CD4-positive, alpha-beta T cell (primary cell): ENCODE data around the gene VPS13D. TPM values are rescaled to one million over a fixed set of nuclear protein-coding genes. Genes with fewer than 3 reads are reported as not detected.

Experiments used
- ATAC-seq: fragments of 200-7000 bp; cut with Tn5 transposase; one replicate; pipeline ENCODE4 v1.10.0; 2022; ENCODE audit warnings: mild to moderate bottlenecking; ENCODE audit not compliant: poor library complexity
- CTCF ChIA-PET: fragments of 350-600 bp; sonication (Branson Sonifier 250); formaldehyde crosslinking; loops from one replicate; lab custom pipeline; 2021; ENCODE audit warnings: antibody characterized with exemption, inconsistent platforms; lab: Charles Lee
- POLR2A ChIA-PET: fragments of 350-600 bp; sonication (Branson Sonifier 250); formaldehyde crosslinking; loops from one replicate; lab custom pipeline; 2021; ENCODE audit warnings: antibody characterized with exemption, inconsistent platforms; lab: Charles Lee
- DNase-seq, 14 experiments: peaks; one replicate each; pipeline ENCODE4 v3.0.0-alpha.2; 2013 to 2020; ENCODE audit warnings: mixed read lengths in 2 of 14
- H3K27ac ChIP-seq, 2 donors: one replicate each; pipeline versions ENCODE4 v1.5.1 to v1.7.0; 2013; ENCODE audit warnings: low read length in 2 of 2, low read depth in 1 of 2, mild to moderate bottlenecking in 1 of 2
- H3K27me3 ChIP-seq, 2 experiments: 1 replicate in 1 of 2; 2 replicates in 1 of 2; pipeline versions ENCODE4 v1.6.1 to v1.7.0; 2013; ENCODE audit warnings: low read length in 2 of 2, control low read depth in 1 of 2, mild to moderate bottlenecking in 1 of 2, moderate library complexity in 1 of 2; ENCODE audit not compliant: insufficient read depth in 2 of 2, control insufficient read depth in 1 of 2
- H3K36me3 ChIP-seq: one replicate; pipeline ENCODE4 v1.6.1; 2013; ENCODE audit warnings: low read length, control low read depth; ENCODE audit not compliant: insufficient read depth
- H3K4me1 ChIP-seq: one replicate; pipeline ENCODE4 v1.6.1; 2013; ENCODE audit warnings: low read length, control low read depth; ENCODE audit not compliant: insufficient read depth
- H3K4me3 ChIP-seq: one replicate; pipeline ENCODE4 v1.5.1; 2013; ENCODE audit warnings: mild to moderate bottlenecking, low read length, moderate library complexity
- H3K9me3 ChIP-seq, 2 experiments: 1 replicate in 1 of 2; 2 replicates in 1 of 2; pipeline versions ENCODE4 v1.6.1 to v1.7.0; 2013; ENCODE audit warnings: low read length in 2 of 2, mild to moderate bottlenecking in 2 of 2, control low read depth in 1 of 2, moderate library complexity in 1 of 2; ENCODE audit not compliant: control insufficient read depth in 1 of 2, insufficient read depth in 1 of 2
- H3K27ac Mint-ChIP-seq: one replicate; pipeline ENCODE4 v1.8.0; 2020; ENCODE audit warnings: mixed read lengths
- H3K27me3 Mint-ChIP-seq: one replicate; pipeline ENCODE4 v1.8.0; 2021; ENCODE audit warnings: mixed read lengths
- H3K36me3 Mint-ChIP-seq: one replicate; pipeline ENCODE4 v1.8.0; 2021; ENCODE audit warnings: low read depth, mixed read lengths
- H3K4me1 Mint-ChIP-seq: one replicate; pipeline ENCODE4 v1.8.0; 2021; ENCODE audit warnings: low read depth, mixed read lengths
- H3K4me3 Mint-ChIP-seq: one replicate; pipeline ENCODE4 v1.8.0; 2020; ENCODE audit warnings: mild to moderate bottlenecking, mixed read lengths
- H3K9me3 Mint-ChIP-seq: one replicate; pipeline ENCODE4 v1.8.0; 2020; ENCODE audit warnings: mixed read lengths
- intact Hi-C, 2 experiments: fragments of 100-400 bp; cut with DNase I in 1 of 2; cut with micrococcal nuclease in 1 of 2; formaldehyde crosslinking; loops; one replicate each; pipeline versions ENCODE4 v1.15.1 to v1.9.0; 2023 to 2025; cut with DNase I, micrococcal nuclease
- total RNA-seq, 174 experiments: library from RNA in 2 of 174; stranded (reverse) in 2 of 174; gene quantifications; one replicate each; pipeline ENCODE4 v1.2.3 and lab custom pipeline; 2021 to 2026
- TF ChIP-seq, protein P1 (sequence below): fragments of 200-600 bp; IDR thresholded peaks from one replicate; pipeline ENCODE4 v1.8.0; 2022; ENCODE audit warnings: antibody characterized with exemption, mild to moderate bottlenecking

VPS13D gene
- total RNA-seq, 2 experiments from 2014 or later, result 63.0 to 67.3 TPM

DNA sequence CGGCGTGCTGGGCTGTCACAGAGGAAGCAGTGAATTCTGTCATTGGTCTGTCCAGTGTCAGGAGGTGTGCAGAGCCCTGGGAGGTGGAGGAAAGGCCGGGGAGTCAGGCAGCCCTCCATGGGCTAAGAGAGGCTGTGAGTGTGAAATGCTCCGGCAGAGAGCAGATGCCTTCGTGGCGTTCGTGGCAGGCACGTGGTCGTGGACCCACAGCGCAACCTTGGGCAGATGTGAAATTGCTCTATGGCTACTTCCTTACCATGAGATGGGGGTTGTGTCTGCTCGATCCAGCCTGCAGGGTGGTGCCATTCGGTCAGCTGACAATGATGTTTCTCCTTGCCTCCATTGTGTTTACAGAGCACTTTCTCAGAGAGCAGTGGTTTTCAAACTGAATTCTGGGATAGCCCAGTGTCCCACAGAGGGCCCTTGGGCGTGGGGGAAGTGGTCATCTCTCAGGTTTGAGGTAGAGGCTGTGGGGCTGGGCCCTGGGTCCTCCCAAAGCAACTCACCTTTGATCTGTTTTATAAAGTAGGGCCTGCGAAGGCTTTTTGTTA is 35.1 kb upstream of the VPS13D start:
- ChIA-PET POLR2A (no interaction called here), CTCF (no interaction called here)
- H3K4me1 ChIP-seq, result peaks cover 29% of the 10 kb centered on the region
- H3K4me1 Mint-ChIP-seq, result no peaks in the 10 kb centered on the region
- H3K27ac Mint-ChIP-seq, result peak overlapping the region; percentile 35
- H3K27me3 Mint-ChIP-seq, result no peaks in the 10 kb centered on the region
- no peaks in the 10 kb centered on the region for H3K9me3 ChIP-seq
- DNase-seq (no peak), ATAC-seq (no peak)
- H3K4me3 Mint-ChIP-seq, result no peak overlapping the region
- TF ChIP-seq, protein P1, sequence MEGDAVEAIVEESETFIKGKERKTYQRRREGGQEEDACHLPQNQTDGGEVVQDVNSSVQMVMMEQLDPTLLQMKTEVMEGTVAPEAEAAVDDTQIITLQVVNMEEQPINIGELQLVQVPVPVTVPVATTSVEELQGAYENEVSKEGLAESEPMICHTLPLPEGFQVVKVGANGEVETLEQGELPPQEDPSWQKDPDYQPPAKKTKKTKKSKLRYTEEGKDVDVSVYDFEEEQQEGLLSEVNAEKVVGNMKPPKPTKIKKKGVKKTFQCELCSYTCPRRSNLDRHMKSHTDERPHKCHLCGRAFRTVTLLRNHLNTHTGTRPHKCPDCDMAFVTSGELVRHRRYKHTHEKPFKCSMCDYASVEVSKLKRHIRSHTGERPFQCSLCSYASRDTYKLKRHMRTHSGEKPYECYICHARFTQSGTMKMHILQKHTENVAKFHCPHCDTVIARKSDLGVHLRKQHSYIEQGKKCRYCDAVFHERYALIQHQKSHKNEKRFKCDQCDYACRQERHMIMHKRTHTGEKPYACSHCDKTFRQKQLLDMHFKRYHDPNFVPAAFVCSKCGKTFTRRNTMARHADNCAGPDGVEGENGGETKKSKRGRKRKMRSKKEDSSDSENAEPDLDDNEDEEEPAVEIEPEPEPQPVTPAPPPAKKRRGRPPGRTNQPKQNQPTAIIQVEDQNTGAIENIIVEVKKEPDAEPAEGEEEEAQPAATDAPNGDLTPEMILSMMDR, result no peak
- intact Hi-C loops, result no loop called here
- H3K27ac ChIP-seq, result peak overlapping the region in 1 of 2 donors; percentile 1
- H3K27me3 ChIP-seq, result no peaks in the 10 kb centered on the region
- H3K4me3 ChIP-seq, result no peak overlapping the region
- peaks cover 91% of the 10 kb centered on the region for H3K36me3 ChIP-seq
- peaks cover 58% of the 10 kb centered on the region for H3K36me3 Mint-ChIP-seq
- H3K9me3 Mint-ChIP-seq, result no peaks in the 10 kb centered on the region

DNA sequence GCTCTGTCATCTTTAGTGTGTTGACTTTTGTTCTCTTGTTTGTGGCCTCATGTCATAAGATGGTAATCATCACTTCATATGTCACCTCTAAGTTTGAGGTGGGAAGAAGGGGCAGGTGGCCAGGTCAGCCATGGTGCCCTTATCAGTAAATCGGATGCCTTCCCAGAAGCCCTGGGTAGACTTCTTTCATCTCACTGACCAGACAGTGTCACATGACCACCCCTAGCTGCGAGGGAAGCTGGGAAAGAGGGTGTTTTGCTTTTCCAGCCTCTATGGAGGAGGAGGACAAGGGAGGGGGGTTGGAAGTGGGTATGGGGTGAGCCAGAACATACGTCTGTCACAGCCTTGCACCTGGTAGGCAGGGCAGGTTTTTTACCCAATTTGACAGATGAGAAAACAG is 34.4 kb upstream of the VPS13D start:
- Histone ChIP-seq H3K27me3 (no peaks in the 10 kb centered on the region), H3K36me3 (peaks cover 93% of the 10 kb centered on the region), H3K4me3 (no peak overlapping the region), H3K27ac (no peak overlapping the region), H3K4me1 (peaks cover 35% of the 10 kb centered on the region), H3K9me3 (no peaks in the 10 kb centered on the region)
- H3K4me3 Mint-ChIP-seq, result no peak overlapping the region
- ChIA-PET CTCF (interaction anchor here (1.8 kb wide), 1 partner anchor 70 kb away, joined by 15 read pairs; no protein-coding TSS in a partner anchor), POLR2A (no interaction called here)
- intact Hi-C loops, result no loop called here
- no peak for ATAC-seq
- H3K9me3 Mint-ChIP-seq, result no peaks in the 10 kb centered on the region
- no peaks in the 10 kb centered on the region for H3K27me3 Mint-ChIP-seq
- peak overlapping the region; percentile 35 for H3K27ac Mint-ChIP-seq
- TF ChIP-seq, protein P1, result no peak
- H3K36me3 Mint-ChIP-seq, result peaks cover 59% of the 10 kb centered on the region
- DNase-seq, result no peak
- H3K4me1 Mint-ChIP-seq, result no peaks in the 10 kb centered on the region

DNA sequence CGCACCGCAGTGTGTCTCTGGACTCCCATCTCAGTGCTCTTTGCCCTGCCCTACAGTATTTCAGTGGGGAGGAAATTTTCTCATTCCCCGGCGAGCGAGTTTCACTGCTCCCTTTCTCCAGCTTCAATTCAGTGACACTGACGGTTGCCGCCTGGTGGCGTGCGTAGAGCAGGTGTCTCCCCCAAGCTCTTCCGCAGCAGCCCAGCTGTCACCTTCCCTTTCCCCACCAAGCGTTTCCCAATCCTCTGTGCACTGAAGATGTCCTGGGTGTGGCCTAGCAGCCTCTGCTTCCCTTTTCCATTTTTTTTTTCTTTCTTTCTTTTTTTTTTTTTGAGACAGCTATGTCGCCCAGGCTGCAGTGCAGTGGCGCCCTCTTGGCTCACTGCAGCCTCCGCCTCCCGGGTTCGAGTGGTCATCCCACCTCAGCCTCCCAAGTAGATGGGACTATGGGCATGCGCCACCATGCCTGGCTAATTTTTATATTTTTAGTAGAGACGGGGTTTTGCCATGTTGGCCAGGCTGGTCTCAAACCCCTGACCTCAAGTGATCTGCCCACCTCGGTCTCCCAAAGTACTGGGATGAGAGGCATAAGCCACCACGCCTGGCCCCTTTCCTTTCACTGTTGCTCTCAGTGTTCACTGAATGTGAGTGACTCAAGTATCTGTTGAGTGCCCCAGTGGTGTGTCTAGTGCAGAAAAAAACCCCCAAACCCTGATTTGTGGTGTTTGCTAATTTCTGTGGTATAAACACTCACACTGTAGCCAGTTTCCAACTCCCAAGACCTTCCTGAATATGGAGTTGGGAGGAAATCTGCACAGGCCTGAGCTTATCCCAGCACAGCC is 33.0 kb upstream of the VPS13D start:
- Histone ChIP-seq H3K4me3 (no peak overlapping the region), H3K27me3 (no peaks in the 10 kb centered on the region), H3K9me3 (no peaks in the 10 kb centered on the region), H3K4me1 (peaks cover 44% of the 10 kb centered on the region), H3K27ac (no peak overlapping the region), H3K36me3 (peaks cover 91% of the 10 kb centered on the region)
- no peaks in the 10 kb centered on the region for H3K9me3 Mint-ChIP-seq
- no peak overlapping the region for H3K27ac Mint-ChIP-seq
- H3K4me1 Mint-ChIP-seq, result no peaks in the 10 kb centered on the region
- CTCF ChIA-PET, result interaction anchor here (0.6 to 1.8 kb wide), 5 partner anchors 10 to 72 kb away, joined by 3 to 15 read pairs (median 3); partner anchors contain the start of gene TNFRSF1B
- no peak overlapping the region for H3K4me3 Mint-ChIP-seq
- intact Hi-C loops, result no loop called here
- ATAC-seq, result no peak
- TF ChIP-seq, protein P1, result no peak
- POLR2A ChIA-PET, result interaction anchor here (0.7 to 1.3 kb wide), 2 partner anchors 23 to 72 kb away, joined by 4 to 5 read pairs; no protein-coding TSS in a partner anchor
- no peaks in the 10 kb centered on the region for H3K27me3 Mint-ChIP-seq
- H3K36me3 Mint-ChIP-seq, result peaks cover 53% of the 10 kb centered on the region
- peak in 2 of 14 experiments; percentile 63 to 69 for DNase-seq
